GM18499 (cell line): ENCODE results near the gene ATP2A1.

Experiments
- ATAC-seq: cut with Tn5 transposase; IDR thresholded peaks from one replicate; pipeline ENCODE4 v1.9.1; 2021; ENCODE audit warnings: moderate number of reproducible peaks; ENCODE audit not compliant: insufficient read depth, unreplicated experiment

Gene ATP2A1

DNA sequence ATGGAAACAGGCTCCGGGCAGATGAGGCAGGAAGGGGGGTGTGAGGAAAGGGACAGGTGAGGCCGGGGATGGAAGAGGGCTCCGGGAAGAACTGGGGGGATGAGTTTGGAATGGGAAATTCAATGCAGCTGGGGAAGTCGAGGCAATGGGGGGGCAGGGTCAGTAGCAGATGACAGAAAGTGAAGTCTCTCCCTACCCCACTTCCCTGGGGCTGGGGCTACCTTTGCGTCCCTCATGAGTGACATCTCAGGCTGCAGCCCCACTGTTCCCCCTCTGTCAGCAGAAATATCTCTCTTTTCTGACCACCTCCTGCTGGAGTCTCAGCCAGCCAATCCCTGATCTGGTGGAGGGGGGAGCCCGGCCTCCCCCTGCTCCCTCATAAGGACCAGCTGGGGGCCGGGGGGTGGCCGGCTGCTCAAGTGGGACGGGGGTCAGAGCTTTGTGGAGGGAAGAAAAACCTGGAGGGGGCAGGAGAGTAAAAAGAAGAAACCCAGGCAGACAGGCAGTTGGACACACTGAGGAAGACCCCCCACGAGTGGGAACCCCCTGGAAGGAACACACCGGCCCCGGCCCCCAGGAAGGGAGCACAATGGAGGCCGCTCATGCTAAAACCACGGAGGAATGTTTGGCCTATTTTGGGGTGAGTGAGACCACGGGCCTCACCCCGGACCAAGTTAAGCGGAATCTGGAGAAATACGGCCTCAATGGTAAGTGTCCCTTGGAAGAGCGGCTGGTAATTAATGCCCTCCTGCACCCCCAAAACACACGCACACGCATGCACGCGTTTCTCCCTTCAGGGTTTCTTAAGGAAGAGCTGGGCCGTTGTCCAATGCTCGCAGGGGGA, at the start of gene ATP2A1:
Gene ATP2A1, plus strand, starts transcription at position 406 of the 844 bp plus-strand sequence. Its CDS starts 184 bp downstream, at position 590.
- no peak for ATAC-seq

DNA sequence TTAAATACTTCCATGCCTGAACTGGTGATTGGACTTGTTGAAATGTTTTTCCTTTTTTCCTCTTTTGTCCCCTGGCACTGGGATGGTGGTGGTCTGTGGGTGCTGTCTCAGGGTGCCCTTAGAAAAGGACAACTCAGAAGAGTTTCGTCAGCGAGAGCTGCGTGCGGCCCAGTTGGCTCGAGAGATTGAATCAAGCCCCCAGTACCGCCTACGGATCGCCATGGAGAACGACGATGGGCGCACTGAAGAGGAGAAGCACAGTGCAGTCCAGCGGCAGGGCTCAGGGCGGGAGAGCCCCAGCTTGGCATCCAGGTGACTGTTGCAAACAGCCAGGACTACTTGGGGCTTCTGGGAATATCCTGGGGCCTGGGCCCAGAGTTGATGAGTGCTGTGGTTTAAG, 48.5 kb upstream of the ATP2A1 start:
- no peak for ATAC-seq

DNA sequence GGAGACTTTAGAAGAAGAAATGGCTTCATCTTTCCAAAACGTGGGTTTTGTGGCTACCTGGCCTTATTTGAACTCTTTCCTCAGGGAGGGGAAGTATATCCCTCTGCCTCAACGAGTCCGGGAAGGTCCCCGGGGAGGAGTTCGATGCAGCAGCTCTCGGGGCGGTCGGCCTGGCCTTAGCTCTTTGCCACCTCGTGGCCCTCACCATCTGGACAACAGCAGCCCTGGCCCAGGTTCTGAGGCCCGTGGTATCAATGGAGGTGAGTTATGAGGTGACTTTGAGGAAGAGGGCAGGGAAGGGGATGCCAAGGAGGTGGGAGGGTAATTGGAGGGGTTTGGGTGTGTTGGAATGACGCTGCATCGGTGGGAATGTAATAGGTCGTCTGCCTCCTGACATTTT, 47.8 kb upstream of the ATP2A1 start:
- no peak for ATAC-seq

DNA sequence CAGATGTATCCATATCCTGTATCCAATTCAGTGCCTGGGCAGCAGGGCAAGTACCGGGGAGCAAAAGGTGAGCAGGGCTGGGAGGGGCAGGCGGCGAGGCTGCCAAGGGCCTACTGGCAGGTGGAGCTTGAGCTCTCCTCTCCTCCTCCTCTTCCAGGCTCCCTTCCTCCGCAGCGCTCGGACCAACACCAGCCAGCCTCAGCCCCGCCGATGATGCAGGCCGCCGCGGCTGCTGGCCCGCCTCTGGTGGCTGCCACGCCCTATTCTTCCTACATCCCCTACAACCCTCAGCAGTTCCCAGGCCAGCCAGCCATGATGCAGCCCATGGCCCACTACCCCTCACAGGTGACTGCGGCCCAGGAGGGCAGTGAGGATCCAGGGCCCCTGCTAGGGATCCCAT, 43.9 kb upstream of the ATP2A1 start:
- ATAC-seq: no peak

DNA sequence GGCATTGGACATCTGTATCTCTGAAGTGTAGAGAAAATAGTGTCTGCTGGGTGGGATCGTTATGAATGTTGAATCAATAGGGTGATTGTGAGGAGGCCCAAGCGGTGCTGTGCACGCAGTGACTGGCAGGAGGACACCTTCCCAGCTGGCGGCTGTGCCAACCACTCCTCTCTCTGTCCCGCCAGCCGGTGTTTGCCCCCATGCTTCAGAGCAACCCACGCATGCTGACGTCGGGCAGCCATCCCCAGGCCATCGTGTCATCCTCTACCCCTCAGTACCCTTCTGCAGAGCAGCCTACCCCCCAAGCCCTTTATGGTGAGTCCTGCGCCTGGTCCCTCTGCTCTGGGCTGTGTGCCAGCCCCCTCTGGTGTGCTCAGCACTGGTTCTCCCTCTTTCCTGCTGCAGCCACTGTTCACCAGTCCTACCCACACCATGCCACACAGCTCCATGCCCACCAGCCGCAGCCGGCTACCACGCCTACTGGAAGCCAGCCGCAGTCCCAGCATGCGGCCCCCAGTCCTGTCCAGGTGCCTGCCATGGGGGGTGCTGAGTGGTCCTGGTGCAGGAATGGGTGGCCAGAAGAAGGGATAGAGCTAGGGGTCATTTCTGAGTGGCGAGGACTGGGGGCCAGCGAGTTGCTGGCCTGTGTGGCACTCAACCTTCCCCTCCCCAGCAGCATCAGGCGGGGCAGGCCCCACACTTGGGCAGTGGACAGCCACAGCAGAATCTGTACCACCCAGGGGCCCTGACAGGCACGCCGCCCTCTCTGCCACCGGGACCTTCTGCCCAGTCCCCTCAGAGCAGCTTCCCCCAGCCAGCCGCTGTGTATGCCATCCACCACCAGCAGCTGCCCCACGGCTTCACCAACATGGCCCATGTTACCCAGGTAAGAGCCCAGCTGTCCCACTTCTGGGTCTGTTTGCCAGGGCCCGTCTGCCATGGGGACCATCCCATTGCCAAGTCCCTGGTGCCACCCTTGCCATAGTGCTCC, 43.1 kb upstream of the ATP2A1 start:
- ATAC-seq: no peak

DNA sequence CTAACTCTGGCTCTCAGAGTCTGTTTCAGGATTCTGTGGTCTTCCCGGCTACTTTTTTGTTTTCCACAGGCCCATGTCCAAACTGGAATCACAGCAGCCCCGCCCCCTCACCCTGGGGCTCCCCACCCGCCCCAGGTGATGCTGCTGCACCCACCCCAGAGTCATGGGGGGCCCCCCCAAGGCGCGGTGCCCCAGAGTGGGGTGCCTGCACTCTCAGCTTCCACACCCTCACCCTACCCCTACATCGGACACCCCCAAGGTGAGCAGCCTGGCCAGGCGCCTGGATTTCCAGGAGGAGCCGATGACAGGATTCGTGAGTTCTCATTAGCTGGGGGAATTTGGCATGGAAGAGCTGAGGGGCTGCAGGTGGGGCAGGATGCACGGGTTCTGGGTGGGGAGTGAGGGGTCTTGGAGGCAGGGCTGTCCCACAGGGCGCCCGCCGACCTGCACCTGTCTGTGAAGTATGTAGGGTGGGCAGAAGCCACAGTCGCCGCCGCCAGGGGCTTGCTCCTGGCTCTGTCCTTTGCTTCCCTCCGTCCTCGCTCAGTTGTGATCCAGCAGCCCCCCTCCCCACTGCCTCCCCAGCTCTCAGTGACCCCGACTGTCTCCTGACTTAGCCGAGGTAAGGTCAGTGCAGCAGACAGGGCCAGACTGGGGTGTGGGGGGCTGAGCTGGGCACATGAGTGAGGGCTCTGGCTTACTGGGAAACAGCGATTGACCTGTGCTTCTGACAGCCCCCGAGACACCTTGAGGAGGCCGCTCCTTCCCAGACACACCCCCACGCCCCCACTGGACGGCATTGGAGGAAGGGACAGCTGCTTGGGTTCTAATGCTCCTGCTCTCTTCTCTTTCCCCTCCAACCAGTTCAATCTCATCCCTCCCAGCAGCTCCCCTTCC, 42.2 kb upstream of the ATP2A1 start:
- ATAC-seq: no peak

DNA sequence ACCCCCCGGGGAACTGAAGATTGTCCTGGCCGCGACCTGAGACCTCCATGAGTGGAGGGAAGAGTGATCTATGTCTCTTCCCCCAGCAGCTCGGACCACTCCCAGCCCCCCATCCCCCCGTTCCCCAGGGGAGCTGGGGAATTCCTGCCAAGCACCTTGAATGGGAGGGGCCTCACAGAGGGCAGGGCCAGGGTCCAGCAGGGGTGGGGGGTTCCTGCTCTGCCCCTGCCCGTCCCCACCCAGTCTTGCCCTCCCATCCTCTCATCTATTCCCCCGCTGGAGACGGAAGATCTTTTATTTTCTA, 41.6 kb upstream of the ATP2A1 start:
- no peak for ATAC-seq

DNA sequence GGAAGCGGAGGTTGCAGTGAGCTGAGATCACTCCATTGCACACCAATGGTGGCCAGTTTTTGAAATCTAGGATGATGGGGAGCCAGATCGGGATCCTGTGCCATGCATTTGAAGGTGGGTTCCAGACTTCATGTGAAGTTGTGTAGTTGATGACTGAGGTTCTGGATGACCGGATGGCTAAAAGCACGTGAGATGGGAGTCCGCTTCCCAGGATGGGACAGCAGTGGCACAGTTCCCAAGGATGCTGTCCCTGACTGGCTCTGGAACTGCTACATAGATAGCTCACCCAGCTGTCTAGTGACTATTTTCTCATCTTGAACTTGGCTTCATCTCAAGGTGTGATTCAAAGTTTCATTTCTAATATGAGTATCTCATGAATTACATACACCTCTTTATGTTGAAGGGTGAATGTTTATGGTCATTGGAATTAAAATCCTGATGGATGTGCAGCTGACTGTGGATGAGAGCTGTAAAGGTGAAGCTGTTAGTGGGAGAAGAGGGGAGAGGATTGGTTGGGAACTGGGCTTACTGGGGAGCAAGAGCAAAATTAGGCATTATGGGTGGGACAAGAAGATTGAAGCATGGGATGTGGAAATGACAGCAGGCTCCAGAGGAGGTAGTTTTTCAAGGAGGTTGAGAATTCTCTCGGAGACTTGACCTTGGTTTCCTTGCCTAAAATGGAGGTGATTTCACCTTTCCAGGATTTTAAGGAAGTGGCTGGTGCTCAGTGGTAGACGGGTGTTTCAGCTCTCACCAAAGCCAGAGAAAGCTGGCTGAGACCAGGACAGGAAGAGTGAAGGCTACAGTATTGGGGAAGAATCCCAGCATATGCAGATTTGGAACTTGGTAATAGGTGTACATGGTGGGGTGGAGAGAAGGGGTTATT, 40.4 kb upstream of the ATP2A1 start:
- ATAC-seq: no peak

DNA sequence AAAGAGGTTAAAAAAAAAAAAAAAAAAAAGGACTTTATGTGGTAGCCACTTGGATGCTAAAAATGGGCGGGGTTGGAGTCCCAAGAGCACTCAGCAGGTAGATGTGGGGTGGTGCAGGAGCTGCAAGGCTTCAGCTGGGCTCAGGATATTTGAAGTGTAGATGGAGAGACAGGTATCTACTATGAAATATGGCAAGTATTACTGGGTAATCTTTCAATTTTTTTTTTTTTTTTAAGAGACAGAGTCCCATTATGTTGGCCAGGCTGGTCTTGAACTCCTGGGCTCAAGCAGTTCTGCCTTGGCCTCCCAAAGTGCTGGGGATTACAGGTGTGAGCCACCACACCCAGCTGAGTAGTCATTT, 39.8 kb upstream of the ATP2A1 start:
- no peak for ATAC-seq

DNA sequence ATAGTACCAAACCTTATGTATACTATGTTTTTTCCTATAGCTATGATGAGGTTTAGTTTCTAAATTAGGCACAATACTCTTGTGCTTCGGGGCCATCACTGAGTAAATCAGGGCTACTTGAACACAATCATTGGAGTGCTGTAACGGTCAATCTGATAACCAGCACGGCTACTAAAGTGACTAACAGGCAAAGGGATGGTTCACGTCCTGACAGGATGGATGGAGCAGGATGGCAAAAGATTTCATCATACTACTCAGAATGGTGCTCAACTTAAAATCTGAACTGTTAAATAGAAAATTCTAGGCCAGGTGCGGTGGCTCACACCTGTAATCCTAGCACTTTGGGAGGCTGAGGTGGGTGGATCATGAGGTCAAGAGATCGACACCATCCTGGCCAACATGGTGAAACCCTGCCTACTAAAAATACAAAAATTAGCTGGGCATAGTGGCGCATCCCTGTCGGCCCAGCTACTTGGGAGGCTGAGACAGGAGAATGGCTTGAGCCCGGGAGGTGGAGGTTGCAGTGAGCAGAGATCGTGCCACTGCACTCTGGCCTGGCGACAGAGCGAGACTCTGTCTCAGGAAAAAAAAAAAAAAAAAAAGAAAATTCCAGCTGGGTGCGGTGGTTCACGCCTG, 39.2 kb upstream of the ATP2A1 start:
- no peak for ATAC-seq

DNA sequence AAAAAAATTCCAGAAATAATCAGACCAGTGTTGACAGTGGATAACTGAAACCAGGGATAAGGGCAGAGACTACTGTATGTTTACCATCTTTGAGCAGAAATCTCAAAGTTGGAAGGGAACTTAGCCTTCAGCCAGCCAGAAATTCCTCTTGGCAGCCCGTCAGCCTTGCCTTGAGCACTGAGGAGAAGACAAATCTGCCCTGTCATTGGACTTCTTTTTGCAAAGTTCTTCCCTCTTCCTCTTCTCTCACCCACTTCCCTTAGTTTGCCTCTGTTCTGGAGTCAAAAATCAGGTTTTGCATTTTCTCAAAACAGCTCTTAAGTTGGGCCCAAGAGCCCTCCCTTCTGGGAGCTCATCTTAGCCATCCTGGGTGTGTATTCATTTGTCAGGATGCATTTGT, 38.4 kb upstream of the ATP2A1 start:
- ATAC-seq: no peak

DNA sequence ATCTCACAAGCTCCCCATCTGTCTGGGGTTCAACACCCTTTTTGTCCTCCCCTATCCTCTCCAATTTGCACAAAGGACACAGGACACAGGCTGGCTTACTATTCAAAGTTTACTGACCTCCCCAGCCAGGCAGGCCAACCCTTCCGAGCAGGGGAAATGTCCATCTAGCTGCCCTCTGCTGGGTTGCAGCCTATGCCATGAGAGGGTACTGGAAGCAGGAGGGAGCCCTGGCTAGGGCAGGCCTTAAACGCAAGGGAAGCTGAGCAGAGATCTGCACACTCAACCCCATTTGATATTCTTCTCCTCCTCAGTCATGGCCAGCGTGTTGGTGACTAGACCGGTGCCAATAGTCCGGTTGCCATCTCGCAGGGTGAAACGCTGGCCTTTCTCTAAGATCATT, 35.6 kb upstream of the ATP2A1 start:
- ATAC-seq: no peak

DNA sequence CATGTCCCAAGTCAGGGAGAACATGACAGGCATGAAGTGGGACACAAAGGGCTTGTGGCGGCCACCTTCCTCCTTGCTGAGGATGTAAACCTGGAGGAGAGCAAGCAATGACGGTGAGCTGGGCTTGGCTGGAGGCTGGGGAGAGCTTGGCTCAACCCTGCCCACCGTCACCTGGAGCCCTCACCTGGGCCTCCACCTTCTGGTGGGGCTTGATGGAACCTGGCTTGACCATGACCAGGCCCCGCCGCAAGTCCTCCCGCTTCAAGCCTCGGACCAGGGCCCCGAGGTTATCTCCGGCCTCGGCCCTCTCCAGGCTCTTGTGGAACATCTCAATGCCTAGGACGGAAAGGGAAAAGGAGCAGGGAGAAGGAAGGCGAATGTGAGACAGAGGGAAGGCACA, 34.5 kb upstream of the ATP2A1 start:
- no peak for ATAC-seq

DNA sequence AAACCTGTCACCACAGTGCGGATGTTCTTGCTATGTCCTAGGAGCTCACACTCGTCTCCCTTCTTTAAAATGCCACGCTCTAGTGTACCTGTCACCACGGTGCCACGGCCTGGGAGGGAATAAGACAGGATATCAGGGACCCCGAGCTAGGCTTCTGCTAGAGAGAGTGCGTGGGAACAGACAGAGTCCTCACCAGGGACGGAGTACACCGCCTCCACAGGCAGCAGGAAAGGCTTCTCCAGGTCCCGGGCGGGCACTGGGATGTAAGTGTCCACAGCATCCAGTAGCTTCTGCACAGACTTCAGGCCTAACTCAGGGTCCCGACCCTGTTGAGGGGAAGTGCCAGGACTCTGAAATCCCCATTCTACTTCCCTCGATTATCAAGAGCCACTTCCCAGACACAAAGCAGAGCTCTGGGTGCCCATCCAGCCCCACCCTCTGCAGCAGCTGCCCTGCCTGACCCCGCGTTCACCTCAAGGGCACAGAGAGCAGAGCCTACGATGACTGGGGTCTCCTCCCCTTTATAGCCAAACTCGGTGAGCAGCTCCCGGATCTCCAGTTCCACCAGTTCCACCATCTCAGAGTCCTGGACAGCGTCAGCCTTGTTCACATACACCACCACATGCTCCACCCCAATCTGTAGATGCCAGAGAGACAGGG, 33.9 kb upstream of the ATP2A1 start:
- ATAC-seq: no peak

DNA sequence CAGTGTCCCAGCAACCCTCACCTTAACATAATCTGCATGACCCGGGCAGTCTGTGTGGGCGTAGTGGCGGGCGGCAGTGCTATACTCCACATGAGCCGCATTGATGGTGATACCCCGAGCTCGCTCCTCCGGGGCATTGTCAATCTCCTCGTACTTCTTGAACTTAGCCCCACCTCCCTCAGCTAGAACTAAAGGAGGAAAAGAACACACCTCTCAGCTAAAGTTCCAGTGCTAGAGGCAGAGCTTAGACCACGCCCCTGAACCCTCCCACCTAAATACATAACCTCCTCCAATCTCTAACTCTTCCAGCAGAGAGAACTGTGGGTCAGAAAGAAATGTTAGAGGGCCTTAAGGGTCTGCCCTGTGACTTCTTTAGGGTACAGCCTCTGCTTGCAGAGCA, 33.0 kb upstream of the ATP2A1 start:
- ATAC-seq: no peak

DNA sequence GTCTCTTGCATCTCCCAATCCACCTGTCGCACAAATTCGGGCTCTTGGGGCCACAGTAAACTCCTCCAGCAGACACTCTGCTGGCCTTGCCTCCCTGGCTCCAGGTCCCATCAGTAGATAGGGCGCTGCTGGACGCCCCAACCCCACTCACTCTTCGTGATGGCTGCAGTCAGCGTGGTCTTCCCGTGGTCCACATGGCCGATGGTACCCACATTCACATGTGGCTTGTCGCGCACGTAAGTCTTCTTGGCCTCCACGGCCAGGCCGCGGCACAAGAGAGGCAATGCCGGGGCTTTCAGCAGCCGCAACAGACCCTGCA, 32.6 kb upstream of the ATP2A1 start:
- no peak for ATAC-seq

DNA sequence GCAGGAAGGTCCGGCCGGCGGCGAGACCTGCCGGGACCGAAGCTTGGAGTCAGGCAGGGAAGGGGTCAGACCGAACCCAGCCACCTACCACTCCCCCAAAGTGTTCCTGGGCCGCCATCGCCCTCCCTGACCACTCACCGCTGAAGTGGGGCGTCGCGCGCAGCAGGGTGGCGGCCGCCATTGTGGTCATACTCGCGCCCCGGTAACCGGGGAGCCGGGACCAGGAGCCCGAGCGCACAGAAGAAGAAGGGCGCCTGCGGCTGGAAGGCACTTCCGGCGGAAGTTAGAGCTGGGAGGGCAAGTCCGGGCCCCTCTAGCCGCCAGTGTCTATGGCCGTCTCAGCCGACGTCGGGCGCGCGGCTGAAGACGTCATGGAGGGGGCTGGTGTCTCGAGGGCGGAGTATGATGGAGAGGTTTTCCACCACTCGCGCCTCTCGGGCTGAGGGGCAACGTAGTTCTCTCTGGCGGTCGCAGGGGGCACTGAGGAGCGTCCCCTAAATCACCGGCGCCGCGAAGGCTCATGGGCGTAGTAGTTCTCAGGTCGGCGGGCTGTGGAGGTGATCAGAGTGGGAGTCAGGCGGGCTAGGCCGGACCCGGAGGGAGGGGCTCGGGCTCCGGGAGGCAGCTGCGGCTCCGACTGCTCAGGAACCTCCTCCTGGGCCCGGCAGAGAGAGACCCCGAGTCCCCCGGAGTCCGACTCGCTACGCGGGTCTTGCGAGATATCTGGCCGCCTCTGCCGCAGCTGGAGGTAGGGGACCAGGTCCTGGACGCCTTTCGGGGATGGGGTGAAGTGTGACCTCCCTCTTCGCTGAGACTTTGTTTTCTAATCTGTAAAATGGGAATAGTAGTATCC, 32.0 kb upstream of the ATP2A1 start, which contains the start of gene TUFM:
Gene TUFM, minus strand, starts transcription at position 269 of the 853 bp plus-strand sequence. Its CDS starts 79 bp downstream, at position 190.
- ATAC-seq: peak; percentile 80

DNA sequence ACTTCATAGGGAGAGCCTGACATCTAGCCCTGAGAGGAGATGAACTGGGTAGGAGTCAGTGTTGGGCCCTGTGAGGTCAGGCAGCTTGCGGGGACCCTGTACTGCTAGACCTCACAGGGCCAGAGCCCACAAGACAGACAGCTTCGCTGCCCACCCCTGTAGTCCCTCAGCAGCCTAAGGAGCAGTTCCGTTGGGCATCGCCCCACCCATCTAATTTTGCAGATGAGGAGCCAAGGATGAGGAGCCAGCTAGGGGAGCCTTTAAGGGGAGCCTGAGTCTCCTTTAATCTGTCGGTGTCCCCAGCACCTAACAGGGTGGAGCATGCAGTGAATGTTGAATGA, 31.4 kb upstream of the ATP2A1 start:
- ATAC-seq: no peak
